MCF 10A (cell line): Measurements from ENCODE around the gene OLA1. TPM values are rescaled to one million over a fixed set of nuclear protein-coding genes. Genes with fewer than 3 reads are reported as not detected.

Experiments used
- BruUV-seq: library from RNA; stranded (reverse); fragments of 400-500 nt; replicated peaks from 2 replicates; lab custom pipeline; 2021; lab: Mats Ljungman, UMichigan
- CTCF ChIA-PET: fragments of 300-600 bp; sonication (Branson Sonifier 250); formaldehyde crosslinking; extraction: SDS; loops from one replicate; lab custom pipeline; 2021; ENCODE audit warnings: antibody characterized with exemption, inconsistent platforms; lab: Yijun Ruan, JAX
- POLR2A ChIA-PET: fragments of 300-600, 350-650 bp; sonication (Branson Sonifier 250); formaldehyde crosslinking; extraction: SDS; loops from one replicate; lab custom pipeline; 2020; ENCODE audit warnings: antibody characterized with exemption, inconsistent platforms; lab: Yijun Ruan, JAX
- DNase-seq: peaks from one replicate; pipeline ENCODE4 v3.0.0-alpha.2; 2018; ENCODE audit not compliant: unreplicated experiment
- H3K27ac Mint-ChIP-seq: one replicate; pipeline ENCODE4 v1.8.0; 2022; ENCODE audit warnings: mild to moderate bottlenecking, low read depth, mixed read lengths; ENCODE audit not compliant: unreplicated experiment
- H3K27me3 Mint-ChIP-seq: one replicate; pipeline ENCODE4 v1.8.0; 2022; ENCODE audit warnings: mixed read lengths; ENCODE audit not compliant: insufficient read depth, unreplicated experiment
- H3K36me3 Mint-ChIP-seq: one replicate; pipeline ENCODE4 v1.8.0; 2022; ENCODE audit warnings: mild to moderate bottlenecking, moderate library complexity, mixed read lengths; ENCODE audit not compliant: insufficient read depth, unreplicated experiment
- H3K4me1 Mint-ChIP-seq: one replicate; pipeline ENCODE4 v1.8.0; 2022; ENCODE audit warnings: mixed read lengths; ENCODE audit not compliant: insufficient read depth, unreplicated experiment
- H3K4me3 Mint-ChIP-seq: one replicate; pipeline ENCODE4 v1.8.0; 2022; ENCODE audit warnings: mild to moderate bottlenecking, moderate library complexity, mixed read lengths; ENCODE audit not compliant: unreplicated experiment
- H3K9me3 Mint-ChIP-seq: one replicate; pipeline ENCODE4 v1.8.0; 2022; ENCODE audit warnings: mixed read lengths; ENCODE audit not compliant: unreplicated experiment
- CTCF ChIP-seq: fragments of 200-600 bp; IDR thresholded peaks from one replicate; pipeline ENCODE4 v1.8.0; 2022; ENCODE audit warnings: antibody characterized with exemption, mild to moderate bottlenecking; ENCODE audit not compliant: unreplicated experiment
- intact Hi-C: fragments of 100-400 bp; cut with micrococcal nuclease; formaldehyde crosslinking; loops from 2 replicates; pipeline ENCODE4 v1.14.1; 2022
- total RNA-seq: library from RNA; stranded (reverse); gene quantifications from 2 replicates; pipeline ENCODE4 v1.2.3, GENCODE V29; 2022

The OLA1 gene
- total RNA-seq, 1 experiment from 2014 or later, result 224 TPM

GRCh38 chr2:174024524-174025270 is 223.6 kb downstream of the OLA1 start:
- H3K27ac Mint-ChIP-seq, result peak overlapping the region; percentile 84
- DNase-seq, result peak; percentile 27
- no peak for TF ChIP-seq CTCF
- intact Hi-C loops, result no loop called here
- H3K4me3 Mint-ChIP-seq, result no peak overlapping the region
- H3K9me3 Mint-ChIP-seq, result no peaks in the 10 kb centered on the region
- no peaks in the 10 kb centered on the region for H3K27me3 Mint-ChIP-seq
- H3K4me1 Mint-ChIP-seq, result peaks cover 9% of the 10 kb centered on the region
- peaks cover 7% of the 10 kb centered on the region for H3K36me3 Mint-ChIP-seq
- POLR2A ChIA-PET, result interaction anchor here (0.7 to 1.9 kb wide), 10 partner anchors 10 to 1972 kb away, joined by 3 to 7 read pairs (median 4); partner anchors contain the start of gene SP3
- BruUV-seq, result no TSS peak
- CTCF ChIA-PET, result interaction anchor here (0.6 to 1.5 kb wide), 3 partner anchors 9 to 451 kb away, joined by 3 read pairs; no protein-coding TSS in a partner anchor

GRCh38 chr2:174023591-174024523 is 224.5 kb downstream of the OLA1 start:
- DNase-seq, result peak; percentile 96
- Mint-ChIP-seq H3K36me3 (peaks cover 7% of the 10 kb centered on the region), H3K27me3 (no peaks in the 10 kb centered on the region), H3K27ac (peak overlapping the region; percentile 84), H3K4me3 (no peak overlapping the region), H3K9me3 (no peaks in the 10 kb centered on the region), H3K4me1 (peaks cover 9% of the 10 kb centered on the region)
- BruUV-seq, result no TSS peak
- POLR2A ChIA-PET, result interaction anchor here (0.7 to 1.9 kb wide), 9 partner anchors 9 to 61 kb away, joined by 4 to 7 read pairs (median 4); partner anchors contain the start of gene SP3
- CTCF ChIA-PET, result interaction anchor here (1.5 kb wide), 1 partner anchor 12 kb away, joined by 3 read pairs; no protein-coding TSS in a partner anchor
- TF ChIP-seq CTCF, result no peak
- intact Hi-C loops, result no loop called here

Other genes with a start within 250 kb of the OLA1 start
- gene SP9, start 86.4 kb upstream of the OLA1 start, total RNA-seq, result not detected in 2 replicates
- 27.3 and 28.2 TPM in 2 replicates for gene SCRN3, start 147.2 kb upstream of the OLA1 start, total RNA-seq
- 1.9 and 3.3 TPM in 2 replicates for gene GPR155, start 238.5 kb upstream of the OLA1 start, total RNA-seq